Raji (cell line): ENCODE results near the gene CENPVL1.
"Not testable (repeated sequence)": the region's sequence is repeated elsewhere in the genome, so short reads cannot be mapped to it uniquely, and the experiment has no call there.

ENCODE experiments used
- POLR2A ChIP-seq: IDR thresholded peaks from 2 replicates; pipeline ENCODE4 v1.6.1; 2011; ENCODE audit warnings: low read depth, low read length, control low read depth; ENCODE audit not compliant: insufficient read depth

Gene CENPVL1

DNA sequence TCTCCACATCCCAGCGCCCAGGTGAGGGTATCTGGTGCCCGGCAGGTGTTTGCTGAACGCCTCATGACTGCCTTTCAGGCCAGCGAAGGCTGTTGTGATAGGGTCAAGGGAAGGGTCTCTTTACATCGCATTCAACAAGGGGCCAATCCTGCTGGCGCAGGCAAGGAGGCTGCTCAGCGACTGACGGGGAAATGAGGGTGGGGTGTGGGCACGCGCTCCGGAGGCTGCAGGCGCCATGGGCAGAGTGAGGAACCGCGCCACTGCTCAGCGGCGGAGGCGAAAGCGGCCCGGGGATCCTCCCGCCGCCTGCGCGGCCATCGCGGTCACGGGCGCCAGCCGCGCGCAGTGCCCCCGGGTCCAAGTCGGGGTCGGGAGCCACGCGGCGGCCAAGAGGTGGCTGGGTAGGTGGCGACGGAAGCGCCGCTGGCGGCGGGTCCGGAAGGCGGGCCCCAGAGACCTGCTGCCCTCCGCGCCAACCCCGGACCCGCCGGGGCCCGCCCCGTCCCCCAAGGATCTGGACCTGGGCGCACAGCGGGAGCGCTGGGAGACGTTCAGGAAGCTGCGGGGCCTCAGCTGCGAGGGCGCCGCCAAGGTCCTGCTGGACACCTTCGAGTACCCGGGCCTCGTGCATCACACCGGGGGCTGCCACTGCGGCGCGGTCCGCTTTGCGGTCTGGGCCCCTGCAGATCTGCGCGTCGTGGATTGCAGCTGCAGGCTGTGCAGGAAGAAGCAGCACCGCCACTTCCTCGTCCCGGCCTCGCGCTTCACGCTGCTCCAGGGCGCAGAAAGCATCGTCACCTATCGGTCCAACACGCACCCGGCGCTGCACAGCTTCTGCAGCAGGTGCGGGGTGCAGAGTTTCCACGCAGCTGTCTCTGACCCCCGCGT lies at the start of gene CENPVL1:
CENPVL1 (plus strand) TSS at position 236 of the 888 bp plus-strand sequence; CDS start at position 236, 0 bp downstream.
- not testable (repeated sequence) for TF ChIP-seq POLR2A

DNA sequence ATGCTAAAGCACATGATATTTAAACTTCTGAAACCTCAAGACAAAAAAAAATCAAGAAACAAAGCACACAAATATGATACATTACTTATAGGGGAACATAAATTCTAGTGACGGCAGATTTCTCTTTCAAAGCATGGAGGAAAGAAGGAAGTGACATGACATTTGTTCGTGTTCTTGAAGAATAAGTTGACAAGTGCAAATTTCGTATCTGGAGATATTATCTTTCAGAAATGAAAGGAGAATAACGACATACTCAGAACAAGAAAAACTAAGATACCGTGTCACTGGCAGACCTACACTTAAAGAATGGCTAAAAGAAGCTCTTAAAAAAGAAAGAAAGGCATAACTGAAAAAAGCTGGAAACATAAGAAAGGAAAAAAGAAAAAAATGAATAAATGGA lies 44.3 kb upstream of the CENPVL1 start:
- no peak for TF ChIP-seq POLR2A

DNA sequence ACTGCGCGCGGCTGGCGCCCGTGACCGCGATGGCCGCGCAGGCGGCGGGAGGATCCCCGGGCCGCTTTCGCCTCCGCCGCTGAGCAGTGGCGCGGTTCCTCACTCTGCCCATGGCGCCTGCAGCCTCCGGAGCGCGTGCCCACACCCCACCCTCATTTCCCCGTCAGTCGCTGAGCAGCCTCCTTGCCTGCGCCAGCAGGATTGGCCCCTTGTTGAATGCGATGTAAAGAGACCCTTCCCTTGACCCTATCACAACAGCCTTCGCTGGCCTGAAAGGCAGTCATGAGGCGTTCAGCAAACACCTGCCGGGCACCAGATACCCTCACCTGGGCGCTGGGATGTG lies 27.6 kb upstream of the CENPVL1 start, which contains the start of gene CENPVL2:
CENPVL2 (minus strand) TSS at position 112 of the 343 bp plus-strand sequence; CDS start at position 112, 0 bp downstream.
- TF ChIP-seq POLR2A = not testable (repeated sequence)

DNA sequence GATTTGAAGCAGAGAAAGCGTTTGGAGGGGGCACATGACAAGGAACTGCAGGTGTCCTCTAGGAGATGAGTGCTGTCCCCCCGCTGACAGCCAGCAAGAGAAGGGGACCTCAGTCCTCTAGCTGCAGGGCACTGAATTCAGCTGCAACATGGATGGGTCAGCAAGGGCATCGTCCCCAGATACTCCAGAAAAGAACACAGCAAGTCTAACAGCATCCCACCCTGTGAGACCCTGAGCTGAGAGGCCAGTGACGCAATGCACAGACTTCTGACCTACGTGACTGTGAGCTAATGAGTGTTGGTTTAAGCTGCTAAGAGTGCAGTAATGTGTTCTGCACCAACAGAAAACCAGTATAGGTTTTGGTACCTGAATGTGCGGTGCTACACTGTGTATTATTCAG lies 16.1 kb upstream of the CENPVL1 start:
- no peak for TF ChIP-seq POLR2A

DNA sequence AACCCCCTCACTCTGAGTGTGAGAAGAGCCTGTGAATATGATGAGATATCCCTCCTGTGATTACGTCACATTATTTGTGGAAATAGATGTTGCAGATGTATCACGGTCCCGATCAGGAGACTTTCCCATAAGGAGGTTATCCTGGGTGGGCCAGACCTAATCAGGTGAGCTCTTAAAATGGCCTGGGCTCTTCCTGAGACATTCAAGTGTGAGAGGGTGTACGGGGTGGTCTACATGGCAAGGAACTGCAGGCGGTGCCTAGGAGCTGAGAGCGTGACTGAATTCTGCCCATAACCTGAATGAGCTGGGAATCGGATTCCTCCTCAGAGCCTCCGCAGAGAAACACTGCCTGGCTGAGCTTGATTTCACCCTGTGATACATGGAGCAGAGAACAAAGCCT lies 12.9 kb upstream of the CENPVL1 start:
- no peak for TF ChIP-seq POLR2A

DNA sequence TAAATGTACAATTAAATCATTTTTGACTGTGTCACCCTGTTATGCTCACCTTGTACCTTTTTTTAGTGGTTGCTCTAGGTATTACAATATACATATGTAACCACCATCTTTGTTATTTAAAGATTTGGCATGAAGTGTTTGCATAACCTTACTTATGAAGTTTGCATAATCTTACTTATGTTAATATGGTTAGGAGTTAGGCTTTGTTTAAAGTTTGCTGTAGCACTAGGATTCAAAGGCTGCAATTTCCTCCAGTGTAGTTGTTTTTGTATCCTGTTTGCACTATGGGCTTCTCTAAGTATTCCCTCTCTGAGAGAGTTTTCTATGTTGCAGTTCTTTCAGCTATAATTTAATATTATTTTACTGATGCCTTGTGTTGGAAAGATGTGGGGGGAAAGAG lies 17.9 kb downstream of the CENPVL1 start:
- TF ChIP-seq POLR2A = no peak

DNA sequence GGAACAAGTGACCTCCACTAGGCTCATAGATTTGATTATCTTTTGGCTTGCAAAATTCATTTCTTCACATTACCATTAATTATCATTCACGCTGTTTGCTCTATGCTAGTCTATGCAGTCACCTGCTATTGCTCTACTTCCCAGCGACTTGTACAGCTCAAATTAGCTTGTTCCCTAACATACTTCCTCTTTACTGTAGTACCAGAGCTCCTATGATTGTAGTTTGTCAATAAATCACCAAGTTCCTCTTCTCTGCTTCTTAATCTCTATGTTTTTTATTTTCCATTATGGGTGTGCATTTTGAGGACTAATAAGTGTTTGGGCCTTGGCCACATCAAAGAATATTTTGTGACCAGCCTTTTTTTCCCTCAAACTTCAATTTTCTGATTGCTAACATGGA lies 26.8 kb downstream of the CENPVL1 start:
- no peak for TF ChIP-seq POLR2A

DNA sequence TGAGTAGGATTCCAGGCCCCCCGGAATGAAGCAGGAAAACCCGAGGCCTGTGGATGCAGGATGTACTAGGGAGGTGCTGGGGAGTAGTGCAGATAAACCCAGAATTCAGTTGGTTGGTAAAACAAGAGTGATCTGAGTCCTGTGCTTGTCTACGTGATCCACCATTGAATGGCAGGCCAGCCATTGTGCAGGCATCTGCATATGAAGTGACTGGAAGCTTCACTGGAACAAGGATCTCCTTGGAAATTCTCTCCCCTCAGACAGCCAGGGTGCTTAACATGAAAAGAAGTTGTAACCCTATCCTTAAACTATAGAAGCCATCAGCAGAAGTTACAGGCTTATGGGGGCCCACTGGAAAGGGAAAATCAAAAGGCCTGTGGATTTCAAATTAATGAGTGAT lies 32.3 kb downstream of the CENPVL1 start:
- no peak for TF ChIP-seq POLR2A

DNA sequence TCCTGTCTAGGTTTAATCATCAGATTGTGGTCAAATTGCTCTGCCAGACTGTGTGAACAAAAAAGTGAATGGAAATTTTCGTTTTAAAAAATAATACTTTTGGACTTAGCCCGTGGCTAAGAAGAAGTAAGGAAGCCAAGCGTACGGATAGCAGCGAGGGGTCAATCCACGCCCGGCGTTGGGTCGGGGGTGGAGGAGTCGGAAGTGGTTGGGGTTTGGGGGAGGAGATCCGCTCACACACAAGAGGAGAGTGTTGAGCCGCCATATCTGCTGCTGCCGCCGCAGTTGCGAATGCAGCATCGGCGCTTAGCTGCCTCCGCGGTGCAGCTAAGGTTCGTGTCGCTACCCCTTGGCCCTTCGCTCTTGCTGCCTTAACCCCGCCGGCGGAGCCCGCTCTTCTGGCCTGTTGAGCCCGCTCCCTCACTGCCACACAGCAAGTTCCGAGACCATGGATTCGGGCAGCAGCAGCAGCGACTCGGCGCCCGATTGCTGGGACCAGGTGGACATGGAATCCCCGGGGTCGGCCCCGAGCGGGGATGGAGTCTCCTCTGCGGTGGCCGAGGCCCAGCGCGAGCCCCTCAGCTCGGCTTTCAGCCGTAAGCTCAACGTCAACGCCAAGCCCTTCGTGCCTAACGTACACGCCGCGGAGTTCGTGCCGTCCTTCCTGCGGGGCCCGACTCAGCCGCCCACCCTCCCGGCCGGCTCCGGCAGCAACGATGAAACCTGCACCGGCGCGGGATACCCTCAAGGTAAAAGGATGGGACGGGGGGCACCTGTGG lies 33.1 kb downstream of the CENPVL1 start, which contains the start of gene GSPT2:
GSPT2 (plus strand) TSS at position 264 of the 779 bp plus-strand sequence; CDS start at position 449, 185 bp downstream.
- TF ChIP-seq POLR2A = peak; percentile 85

DNA sequence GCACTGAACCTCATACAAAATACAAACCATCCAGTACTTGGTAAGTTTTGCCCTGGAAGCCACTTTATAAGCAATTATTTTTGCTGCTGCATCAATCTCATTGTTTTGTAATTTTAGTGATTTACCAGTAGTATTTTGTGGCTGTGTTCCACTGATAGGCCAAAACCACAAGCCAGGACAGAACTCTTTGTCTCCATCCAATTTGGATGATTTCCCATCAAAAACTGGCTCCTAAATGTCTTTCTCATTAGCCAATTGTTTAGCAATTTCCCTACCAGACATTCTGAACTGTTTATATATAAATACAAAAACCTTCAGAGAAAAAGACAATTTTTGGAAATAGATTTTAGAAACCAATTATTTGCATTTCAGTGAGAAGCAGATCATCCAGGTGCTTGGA lies 37.4 kb downstream of the CENPVL1 start:
- TF ChIP-seq POLR2A = no peak

DNA sequence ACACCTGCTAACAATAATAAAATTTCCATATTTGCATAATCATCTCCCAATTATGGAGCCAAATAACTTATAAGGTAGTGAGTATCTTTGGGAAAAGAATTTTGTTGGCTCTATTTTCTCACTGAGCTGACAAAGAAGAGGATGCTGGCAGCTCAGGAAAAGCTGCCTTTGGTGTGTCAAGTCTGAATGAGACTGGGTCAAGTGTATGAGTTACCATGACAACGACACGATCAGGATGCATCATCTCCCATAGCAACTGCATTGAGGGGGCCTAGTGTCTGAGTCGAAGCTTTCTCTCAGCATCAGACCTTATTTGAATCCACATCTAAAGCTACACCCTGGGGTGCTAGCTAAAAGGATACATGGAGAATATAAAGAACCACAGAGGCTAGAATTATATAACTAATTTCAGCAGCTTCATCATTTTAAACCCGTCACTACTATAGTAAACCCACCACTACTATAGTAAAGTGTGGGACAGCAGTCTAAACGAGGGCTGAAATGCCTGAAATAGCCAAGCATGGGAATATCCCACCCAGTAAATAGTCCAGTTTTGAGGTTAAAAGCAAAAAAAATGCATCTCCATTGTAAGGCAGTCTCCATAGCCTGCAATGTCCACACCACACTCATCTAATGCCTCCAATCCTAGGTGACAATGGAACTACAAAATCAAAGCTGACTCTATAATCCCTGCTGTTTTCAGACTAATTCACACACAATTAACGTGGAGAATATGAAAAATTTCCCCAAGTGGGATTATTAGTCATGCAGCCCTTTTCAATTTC lies 48.9 kb downstream of the CENPVL1 start:
- no peak for TF ChIP-seq POLR2A

DNA sequence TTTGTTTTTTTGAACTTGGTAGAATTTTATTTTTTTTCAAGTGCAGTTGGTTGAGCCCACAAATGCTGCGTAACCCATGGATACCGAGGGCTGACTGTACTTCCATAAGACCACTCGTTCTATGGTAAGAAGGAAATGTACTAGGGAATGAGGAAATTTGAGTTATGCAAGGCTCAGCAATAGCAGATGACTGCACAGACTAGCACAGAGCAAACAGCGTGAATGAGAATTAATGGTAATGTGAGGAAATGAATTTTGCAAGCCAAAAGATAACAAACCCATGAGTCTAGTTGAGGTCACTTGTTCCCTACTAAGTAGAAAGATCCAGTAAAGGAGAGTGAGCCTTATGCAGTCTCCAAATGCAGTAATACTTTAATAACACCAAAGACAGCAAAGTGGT lies 50.3 kb downstream of the CENPVL1 start:
- TF ChIP-seq POLR2A = no peak
